Neural progenitor cell (in vitro differentiated cells): ENCODE data around the gene QDPR. TPM values are rescaled to one million over a fixed set of nuclear protein-coding genes. Genes with fewer than 3 reads are reported as not detected.
"Not testable (repeated sequence)": the region's sequence is repeated elsewhere in the genome, so short reads cannot be mapped to it uniquely, and the experiment has no call there.

ENCODE experiments used
- DNase-seq: peaks from one replicate; pipeline ENCODE4 v3.0.0-alpha.2; 2016; ENCODE audit warnings: low spot score
- H2AFZ ChIP-seq: fragments of 200-600 bp; sonication (generic); replicated peaks from 2 replicates; pipeline ENCODE4 v1.6.1; 2016; ENCODE audit warnings: antibody characterized with exemption
- H3F3A ChIP-seq: fragments of 200-600 bp; sonication (generic); 2 replicates; pipeline ENCODE4 v1.6.1; 2016; ENCODE audit warnings: antibody characterized with exemption, low read depth
- H3K27ac ChIP-seq: fragments of 200-600 bp; sonication (generic); 2 replicates; pipeline ENCODE4 v1.5.1; 2016; ENCODE audit warnings: mild to moderate bottlenecking
- H3K27me3 ChIP-seq: fragments of 200-600 bp; sonication (generic); 2 replicates; pipeline ENCODE4 v1.6.1; 2016; ENCODE audit warnings: mild to moderate bottlenecking, moderate library complexity
- H3K36me3 ChIP-seq: fragments of 200-600 bp; sonication (generic); 2 replicates; pipeline ENCODE4 v1.5.1; 2016
- H3K4me1 ChIP-seq: fragments of 200-600 bp; sonication (generic); 2 replicates; pipeline ENCODE4 v1.6.1; 2016; ENCODE audit warnings: mixed run types
- H3K4me2 ChIP-seq: fragments of 200-600 bp; sonication (generic); 2 replicates; pipeline ENCODE4 v1.6.1; 2016
- H3K4me3 ChIP-seq: fragments of 200-600 bp; sonication (generic); 2 replicates; pipeline ENCODE4 v1.5.1; 2016
- H3K79me2 ChIP-seq: fragments of 200-600 bp; sonication (generic); 2 replicates; pipeline ENCODE4 v1.6.1; 2016; ENCODE audit warnings: low read depth
- H3K9ac ChIP-seq: fragments of 200-600 bp; sonication (generic); 2 replicates; pipeline ENCODE4 v1.6.1; 2016
- H3K9me3 ChIP-seq: fragments of 200-600 bp; sonication (generic); 2 replicates; pipeline ENCODE4 v1.5.1; 2016; ENCODE audit warnings: low read depth
- H4K20me1 ChIP-seq: fragments of 200-600 bp; sonication (generic); 2 replicates; pipeline ENCODE4 v1.6.1; 2016; ENCODE audit warnings: low read depth
- H3K27ac Mint-ChIP-seq: 3 replicates; pipeline ENCODE4 v1.8.0; 2021; ENCODE audit warnings: mixed read lengths
- H3K27me3 Mint-ChIP-seq: 2 replicates; pipeline ENCODE4 v1.8.0; 2022; ENCODE audit warnings: low read depth, mild to moderate bottlenecking, inconsistent platforms, moderate library complexity, mixed read lengths; ENCODE audit not compliant: insufficient read depth
- H3K36me3 Mint-ChIP-seq: 3 replicates; pipeline ENCODE4 v1.8.0; 2021; ENCODE audit warnings: mixed read lengths
- H3K4me1 Mint-ChIP-seq: 3 replicates; pipeline ENCODE4 v1.8.0; 2021; ENCODE audit warnings: mixed read lengths
- H3K4me3 Mint-ChIP-seq: 3 replicates; pipeline ENCODE4 v1.8.0; 2021; ENCODE audit warnings: mild to moderate bottlenecking, moderate library complexity, mixed read lengths
- H3K9me3 Mint-ChIP-seq: 3 replicates; pipeline ENCODE4 v1.8.0; 2020; ENCODE audit warnings: mixed read lengths
- CTCF ChIP-seq: fragments of 200-600 bp; sonication (generic); IDR thresholded peaks from 2 replicates; pipeline ENCODE4 v1.5.1; 2017; ENCODE audit warnings: antibody characterized with exemption, mild to moderate bottlenecking
- EZH2 ChIP-seq: fragments of 200-600 bp; sonication (generic); IDR thresholded peaks from 2 replicates; pipeline ENCODE4 v1.6.1; 2017; ENCODE audit warnings: antibody characterized with exemption, mild to moderate bottlenecking, moderate library complexity
- EZH2phosphoT487 ChIP-seq: fragments of 200-600 bp; sonication (generic); IDR thresholded peaks from 2 replicates; pipeline ENCODE4 v1.6.1; 2017; ENCODE audit warnings: antibody characterized with exemption
- total RNA-seq: library from RNA; depleted of rRNA; stranded (reverse); fragments of >200 nt; gene quantifications from 2 replicates; pipeline ENCODE4 v1.2.3, GENCODE V29; 2015; ENCODE audit warnings: low replicate concordance

QDPR gene
- total RNA-seq, 1 donor from 2014 or later = 22.4 TPM

GRCh38 chr4:17447056-17447455, 64.8 kb downstream of the QDPR start:
- H3K36me3 ChIP-seq = no peaks in the 10 kb centered on the region
- H3K9me3 ChIP-seq = no peaks in the 10 kb centered on the region
- H3F3A ChIP-seq = no peaks in the 10 kb centered on the region
- H3K4me1 Mint-ChIP-seq = peaks cover 7% of the 10 kb centered on the region
- TF ChIP-seq EZH2 (no peak), EZH2phosphoT487 (no peak), CTCF (no peak)
- H2AFZ ChIP-seq = no peak overlapping the region
- H3K4me3 Mint-ChIP-seq = no peak overlapping the region
- H4K20me1 ChIP-seq = no peaks in the 10 kb centered on the region
- no peaks in the 10 kb centered on the region for H3K4me1 ChIP-seq
- no peak overlapping the region for H3K4me3 ChIP-seq
- H3K27ac ChIP-seq = no peak overlapping the region
- no peak overlapping the region for H3K4me2 ChIP-seq
- no peak for DNase-seq
- H3K27ac Mint-ChIP-seq = no peak overlapping the region
- no peaks in the 10 kb centered on the region for H3K27me3 Mint-ChIP-seq
- no peaks in the 10 kb centered on the region for H3K79me2 ChIP-seq
- no peaks in the 10 kb centered on the region for H3K27me3 ChIP-seq
- peaks cover 17% of the 10 kb centered on the region for H3K9me3 Mint-ChIP-seq
- no peaks in the 10 kb centered on the region for H3K36me3 Mint-ChIP-seq
- H3K9ac ChIP-seq = no peak overlapping the region

GRCh38 chr4:17442477-17442876, 69.4 kb downstream of the QDPR start:
- not testable (repeated sequence) for H3K36me3 ChIP-seq, H4K20me1 ChIP-seq, H3K9me3 ChIP-seq, H3K27ac Mint-ChIP-seq, H2AFZ ChIP-seq, H3K4me1 Mint-ChIP-seq, H3F3A ChIP-seq, H3K27ac ChIP-seq, DNase-seq, H3K9ac ChIP-seq, H3K4me3 Mint-ChIP-seq, H3K36me3 Mint-ChIP-seq, H3K4me1 ChIP-seq, H3K27me3 ChIP-seq, H3K4me3 ChIP-seq, H3K27me3 Mint-ChIP-seq, H3K79me2 ChIP-seq, H3K4me2 ChIP-seq
- H3K9me3 Mint-ChIP-seq = peaks cover 17% of the 10 kb centered on the region

GRCh38 chr4:17437396-17437795, 74.5 kb downstream of the QDPR start:
- H3K27ac ChIP-seq = no peak overlapping the region
- no peak overlapping the region for H3K27ac Mint-ChIP-seq
- DNase-seq = no peak
- H3K79me2 ChIP-seq = no peaks in the 10 kb centered on the region
- no peak overlapping the region for H3K4me3 ChIP-seq
- no peak overlapping the region for H3K9ac ChIP-seq
- no peaks in the 10 kb centered on the region for H3K36me3 Mint-ChIP-seq
- no peak overlapping the region for H3K4me2 ChIP-seq
- H3K4me1 ChIP-seq = no peaks in the 10 kb centered on the region
- H4K20me1 ChIP-seq = no peaks in the 10 kb centered on the region
- no peaks in the 10 kb centered on the region for H3K36me3 ChIP-seq
- TF ChIP-seq CTCF (no peak), EZH2 (no peak), EZH2phosphoT487 (no peak)
- no peak overlapping the region for H3K4me3 Mint-ChIP-seq
- H3K4me1 Mint-ChIP-seq = no peaks in the 10 kb centered on the region
- H3K27me3 Mint-ChIP-seq = peaks cover 7% of the 10 kb centered on the region
- H3K27me3 ChIP-seq = no peaks in the 10 kb centered on the region
- H3K9me3 Mint-ChIP-seq = peaks cover 5% of the 10 kb centered on the region
- no peaks in the 10 kb centered on the region for H3K9me3 ChIP-seq
- H3F3A ChIP-seq = no peaks in the 10 kb centered on the region
- H2AFZ ChIP-seq = no peak overlapping the region

- no peaks in the 10 kb centered on the region for H3K79me2 ChIP-seq
- no peaks in the 10 kb centered on the region for H3K27me3 ChIP-seq
- no peak for TF ChIP-seq EZH2
- TF ChIP-seq CTCF = no peak
- no peak for TF ChIP-seq EZH2phosphoT487
- DNase-seq = no peak
- H3K9me3 ChIP-seq = no peaks in the 10 kb centered on the region
- no peak overlapping the region for H3K27ac Mint-ChIP-seq
- no peak overlapping the region for H3K4me3 Mint-ChIP-seq
- no peaks in the 10 kb centered on the region for H3F3A ChIP-seq
- H4K20me1 ChIP-seq = no peaks in the 10 kb centered on the region
- H3K36me3 Mint-ChIP-seq = no peaks in the 10 kb centered on the region
- H3K27me3 Mint-ChIP-seq = peaks cover 7% of the 10 kb centered on the region
- H3K4me3 ChIP-seq = no peak overlapping the region
- no peaks in the 10 kb centered on the region for H3K4me1 Mint-ChIP-seq
- no peak overlapping the region for H2AFZ ChIP-seq
- H3K27ac ChIP-seq = no peak overlapping the region
- no peak overlapping the region for H3K4me2 ChIP-seq
- peaks cover 5% of the 10 kb centered on the region for H3K9me3 Mint-ChIP-seq
- H3K9ac ChIP-seq = no peak overlapping the region
- H3K36me3 ChIP-seq = no peaks in the 10 kb centered on the region
- no peaks in the 10 kb centered on the region for H3K4me1 ChIP-seq
Observed at GRCh38 chr4:17436750-17437090, 75.2 kb downstream of the QDPR start.

Other genes with a start within 250 kb of the QDPR start
- not detected in 2 replicates for gene CLRN2, start 3.1 kb upstream of the QDPR start, total RNA-seq
- gene LAP3, start 65.1 kb upstream of the QDPR start, total RNA-seq = 48.3 and 58.3 TPM in 2 replicates
- gene MED28, start 102.6 kb upstream of the QDPR start, total RNA-seq = 38.6 and 45.8 TPM in 2 replicates